Astrocyte of the hippocampus (primary cell): ENCODE measurements around the gene NOXO1.

Source experiments
- DNase-seq: peaks from one replicate; pipeline ENCODE4 v3.0.0; 2011; ENCODE audit warnings: low read depth, low spot score

The NOXO1 gene

GRCh38 chr16:1997494-1998359, 16.5 kb upstream of the NOXO1 start:
- DNase-seq = no peak

GRCh38 chr16:1993731-1994131, 12.5 kb upstream of the NOXO1 start:
- DNase-seq = no peak

- DNase-seq = no peak
Measured at GRCh38 chr16:1992704-1993317, 11.5 kb upstream of the NOXO1 start.

GRCh38 chr16:1991948-1992703, 10.9 kb upstream of the NOXO1 start:
- peak; percentile 96 for DNase-seq

GRCh38 chr16:1991588-1991947, 10.3 kb upstream of the NOXO1 start:
- no peak for DNase-seq

- no peak for DNase-seq
Measured at GRCh38 chr16:1991135-1991551, 9.9 kb upstream of the NOXO1 start.

GRCh38 chr16:1990351-1991134, 9.3 kb upstream of the NOXO1 start:
- no peak for DNase-seq

GRCh38 chr16:1990101-1990350, 8.8 kb upstream of the NOXO1 start:
- DNase-seq = no peak

GRCh38 chr16:1989209-1990100, 8.2 kb upstream of the NOXO1 start, which contains the start of gene SYNGR3:
SYNGR3 (plus strand) TSS chr16:1989970; CDS start chr16:1990103, 133 bp downstream.
- DNase-seq = no peak

GRCh38 chr16:1987198-1987597, 5.9 kb upstream of the NOXO1 start:
- DNase-seq = no peak

- DNase-seq = no peak
Measured at GRCh38 chr16:1985466-1986150, 4.3 kb upstream of the NOXO1 start.

GRCh38 chr16:1984347-1985225, 3.3 kb upstream of the NOXO1 start:
- no peak for DNase-seq

GRCh38 chr16:1983544-1984346, 2.5 kb upstream of the NOXO1 start, which contains the start of gene GFER:
GFER (plus strand) TSS chr16:1984193; CDS start chr16:1984219, 26 bp downstream.
- DNase-seq = peak; percentile 97

GRCh38 chr16:1982991-1983543, 1.8 kb upstream of the NOXO1 start:
- no peak for DNase-seq

- DNase-seq = no peak
Measured at GRCh38 chr16:1982013-1982433, 754 bp upstream of the NOXO1 start.

- no peak for DNase-seq
Measured at GRCh38 chr16:1980770-1981087, 540 bp downstream of the NOXO1 start.

GRCh38 chr16:1980030-1980769, 1.1 kb downstream of the NOXO1 start:
- DNase-seq = no peak
